ENCODE measurements around the gene LIPI. TPM values are rescaled to one million over a fixed set of nuclear protein-coding genes. Genes with fewer than 3 reads are reported as not detected.

LIPI gene
- total and polyA plus RNA-seq, 10 of the 15 experiments (the other 5 are each of a cell fraction or from before 2014, with no cell fraction given): 0.05 to 0.32 (median 0.10) TPM; not detected in 5

DNA sequence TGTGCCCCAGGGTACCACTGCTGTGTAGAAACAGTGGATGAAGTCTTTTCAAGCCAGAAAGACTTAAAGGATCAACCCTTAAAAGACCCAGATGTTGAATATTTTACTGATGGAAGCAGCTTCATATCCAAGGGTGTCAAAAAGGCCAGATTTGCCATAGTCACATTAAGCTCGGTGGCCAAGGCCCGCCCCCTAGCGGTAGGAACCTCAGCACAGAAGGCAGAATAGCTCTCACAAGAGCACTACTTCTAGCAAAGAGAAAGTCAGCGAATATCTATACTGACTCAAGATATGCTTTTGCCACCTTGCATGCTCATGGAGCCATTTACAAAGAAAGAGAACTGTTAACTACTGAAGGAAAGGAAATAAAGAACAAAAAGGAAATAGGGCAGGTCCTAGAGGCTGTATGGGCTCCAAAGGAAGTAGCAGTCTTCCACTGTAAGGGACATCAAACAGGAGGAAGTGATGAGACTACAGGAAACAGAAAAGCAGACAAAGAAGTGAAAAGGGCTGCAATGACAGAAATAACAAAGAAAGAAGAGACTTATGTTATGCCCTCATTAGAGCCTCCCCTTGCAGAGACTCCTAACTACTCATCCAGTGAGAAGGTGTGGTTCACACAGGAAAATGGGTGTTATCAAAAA lies 90.5 kb downstream of the LIPI start:
- Histone ChIP-seq H3K9me3 (replicated peaks; ENCODE audit: control insufficient read depth, insufficient read depth, low read length) (no peaks in the 10 kb centered on the region; the same call in 2 of the 3 replicates), H3K27ac (ENCODE audit: control insufficient read depth, insufficient read depth) (no peak overlapping the region), H3K27me3 (replicated peaks in 1 of 2; ENCODE audit: control insufficient read depth in 2 of 2, insufficient read depth in 2 of 2, low read length in 1 of 2) (no peaks in the 10 kb centered on the region), H3K4me3 (no peak overlapping the region), H4K20me1 (ENCODE audit: control insufficient read depth, insufficient read depth) (no peaks in the 10 kb centered on the region), H3K4me2 (ENCODE audit: control insufficient read depth, insufficient read depth) (no peak overlapping the region), H3K4me1 (ENCODE audit: control insufficient read depth, insufficient read depth, low read length) (peaks cover 13% of the 10 kb centered on the region), H3K36me3 (ENCODE audit: control insufficient read depth in 2 of 2, insufficient read depth in 2 of 2, low read length in 1 of 2) (no peaks in the 10 kb centered on the region), H3K79me2 (ENCODE audit: control insufficient read depth, insufficient read depth, low read length) (no peaks in the 10 kb centered on the region), H3K9ac (ENCODE audit: control insufficient read depth, insufficient read depth, low read length) (no peak overlapping the region), H2AFZ (ENCODE audit: control insufficient read depth, low read depth, low read length) (no peak overlapping the region)
- ChIA-PET RAD21 (ENCODE audit: unreplicated experiment) (interaction anchor here (0.7 to 2.0 kb wide), 7 partner anchors 11 to 95 kb away, joined by 3 to 9 read pairs (median 3); partner anchors contain the start of gene RBM11), POLR2A (interaction anchor here (0.7 kb wide), 1 partner anchor 34 kb away, joined by 5 read pairs; no protein-coding TSS in a partner anchor), CTCF (interaction anchor here (0.8 to 2.0 kb wide), 17 partner anchors 10 to 173 kb away, joined by 3 to 14 read pairs (median 3); no protein-coding TSS in a partner anchor), SMC1A (ENCODE audit: uncharacterized antibody, unreplicated experiment) (interaction anchor here (0.6 to 1.6 kb wide), 7 partner anchors 8 to 100 kb away, joined by 3 to 7 read pairs (median 5); no protein-coding TSS in a partner anchor)
- intact Hi-C loops (cut with micrococcal nuclease; ENCODE audit: unreplicated experiment): no loop called here
- TF ChIP-seq JUNB (IDR thresholded peaks at IDR 0.05): no peak
- TF ChIP-seq CHD2 (IDR thresholded peaks at IDR 0.05; ENCODE audit: borderline replicate concordance, low read depth, low read length): no peak
- peak in 1 of 2 experiments; percentile 17; a peak in 1 of 4 replicates for TF ChIP-seq ETV6 (conservative IDR thresholded peaks at IDR 0.05 in 1 of 2, IDR thresholded peaks at IDR 0.05 in 1 of 2; ENCODE audit: borderline replicate concordance in 1 of 2, low read depth in 1 of 2)
- no peak for TF ChIP-seq FOXK2 (IDR thresholded peaks at IDR 0.05)
- TF ChIP-seq, protein P1, sequence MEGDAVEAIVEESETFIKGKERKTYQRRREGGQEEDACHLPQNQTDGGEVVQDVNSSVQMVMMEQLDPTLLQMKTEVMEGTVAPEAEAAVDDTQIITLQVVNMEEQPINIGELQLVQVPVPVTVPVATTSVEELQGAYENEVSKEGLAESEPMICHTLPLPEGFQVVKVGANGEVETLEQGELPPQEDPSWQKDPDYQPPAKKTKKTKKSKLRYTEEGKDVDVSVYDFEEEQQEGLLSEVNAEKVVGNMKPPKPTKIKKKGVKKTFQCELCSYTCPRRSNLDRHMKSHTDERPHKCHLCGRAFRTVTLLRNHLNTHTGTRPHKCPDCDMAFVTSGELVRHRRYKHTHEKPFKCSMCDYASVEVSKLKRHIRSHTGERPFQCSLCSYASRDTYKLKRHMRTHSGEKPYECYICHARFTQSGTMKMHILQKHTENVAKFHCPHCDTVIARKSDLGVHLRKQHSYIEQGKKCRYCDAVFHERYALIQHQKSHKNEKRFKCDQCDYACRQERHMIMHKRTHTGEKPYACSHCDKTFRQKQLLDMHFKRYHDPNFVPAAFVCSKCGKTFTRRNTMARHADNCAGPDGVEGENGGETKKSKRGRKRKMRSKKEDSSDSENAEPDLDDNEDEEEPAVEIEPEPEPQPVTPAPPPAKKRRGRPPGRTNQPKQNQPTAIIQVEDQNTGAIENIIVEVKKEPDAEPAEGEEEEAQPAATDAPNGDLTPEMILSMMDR (IDR thresholded peaks at IDR 0.05 in 2 of 3, conservative IDR thresholded peaks at IDR 0.05 in 1 of 3; ENCODE audit: control insufficient read depth in 2 of 3, extremely low read depth in 1 of 3, insufficient read depth in 1 of 3, low read depth in 3 of 3, low read length in 3 of 3): peak; percentile 80 to 88 (median 87)
- TF ChIP-seq BACH1 (IDR thresholded peaks at IDR 0.05; ENCODE audit: borderline replicate concordance): no peak
- TF ChIP-seq GABPA (IDR thresholded peaks at IDR 0.05; ENCODE audit: low read depth): no peak
- TF ChIP-seq YY1 (IDR thresholded peaks at IDR 0.05; ENCODE audit: low read depth, low read length): 0 out of 2 replicates have a peak, but pooled peaks have one; percentile 29
- TF ChIP-seq, protein P2, sequence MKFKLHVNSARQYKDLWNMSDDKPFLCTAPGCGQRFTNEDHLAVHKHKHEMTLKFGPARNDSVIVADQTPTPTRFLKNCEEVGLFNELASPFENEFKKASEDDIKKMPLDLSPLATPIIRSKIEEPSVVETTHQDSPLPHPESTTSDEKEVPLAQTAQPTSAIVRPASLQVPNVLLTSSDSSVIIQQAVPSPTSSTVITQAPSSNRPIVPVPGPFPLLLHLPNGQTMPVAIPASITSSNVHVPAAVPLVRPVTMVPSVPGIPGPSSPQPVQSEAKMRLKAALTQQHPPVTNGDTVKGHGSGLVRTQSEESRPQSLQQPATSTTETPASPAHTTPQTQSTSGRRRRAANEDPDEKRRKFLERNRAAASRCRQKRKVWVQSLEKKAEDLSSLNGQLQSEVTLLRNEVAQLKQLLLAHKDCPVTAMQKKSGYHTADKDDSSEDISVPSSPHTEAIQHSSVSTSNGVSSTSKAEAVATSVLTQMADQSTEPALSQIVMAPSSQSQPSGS (IDR thresholded peaks at IDR 0.05; ENCODE audit: low read length): no peak
- TF ChIP-seq TCF3 (IDR thresholded peaks at IDR 0.05; ENCODE audit: borderline replicate concordance, insufficient read depth, low read depth, low read length): no peak
- TF ChIP-seq, protein P3, sequence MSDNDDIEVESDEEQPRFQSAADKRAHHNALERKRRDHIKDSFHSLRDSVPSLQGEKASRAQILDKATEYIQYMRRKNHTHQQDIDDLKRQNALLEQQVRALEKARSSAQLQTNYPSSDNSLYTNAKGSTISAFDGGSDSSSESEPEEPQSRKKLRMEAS (IDR thresholded peaks at IDR 0.05; ENCODE audit: low read depth, low read length): no peak
- TF ChIP-seq SMC3 (IDR thresholded peaks at IDR 0.05; ENCODE audit: borderline replicate concordance, low read length): peak; percentile 68
- TF ChIP-seq IKZF2 (IDR thresholded peaks at IDR 0.05): no peak
- TF ChIP-seq CBFB (IDR thresholded peaks at IDR 0.05; ENCODE audit: low read depth): no peak
- no peak for TF ChIP-seq LARP7 (IDR thresholded peaks at IDR 0.05)
- TF ChIP-seq NR2C2 (IDR thresholded peaks at IDR 0.05; ENCODE audit: borderline replicate concordance, control insufficient read depth, insufficient read length, low read depth): no peak
- TF ChIP-seq RAD21 (IDR thresholded peaks at IDR 0.05; ENCODE audit: insufficient read depth, low read depth, low read length): peak; percentile 87
- TF ChIP-seq, protein P4, sequence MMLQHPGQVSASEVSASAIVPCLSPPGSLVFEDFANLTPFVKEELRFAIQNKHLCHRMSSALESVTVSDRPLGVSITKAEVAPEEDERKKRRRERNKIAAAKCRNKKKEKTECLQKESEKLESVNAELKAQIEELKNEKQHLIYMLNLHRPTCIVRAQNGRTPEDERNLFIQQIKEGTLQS (IDR thresholded peaks at IDR 0.05; ENCODE audit: borderline replicate concordance, extremely low read depth, low read depth, low read length): no peak
- TF ChIP-seq SP1 (IDR thresholded peaks at IDR 0.05; ENCODE audit: low read depth, low read length): no peak
- peak; percentile 23 for DNase-seq (ENCODE audit: low read depth, low spot score)
- FAIRE-seq: no peak
- BruUV-seq (replicated peaks): no TSS peak
- WGBS (ENCODE audit: insufficient coverage, insufficient replicate concordance, low lambda C conversion rate, missing lambda C conversion rate): 0% methylated on average over 4 of the region's 4 CpGs
- peak; percentile 75 for ATAC-seq
- in situ Hi-C loops (cut with MboI): no loop called here
